ENCODE results near the gene SOX12. TPM values are rescaled to one million over a fixed set of nuclear protein-coding genes. Genes with fewer than 3 reads are reported as not detected.

Gene SOX12
- total RNA-seq, 4 donors from 2014 or later: 1.1 to 4.1 (median 2.0) TPM

DNA sequence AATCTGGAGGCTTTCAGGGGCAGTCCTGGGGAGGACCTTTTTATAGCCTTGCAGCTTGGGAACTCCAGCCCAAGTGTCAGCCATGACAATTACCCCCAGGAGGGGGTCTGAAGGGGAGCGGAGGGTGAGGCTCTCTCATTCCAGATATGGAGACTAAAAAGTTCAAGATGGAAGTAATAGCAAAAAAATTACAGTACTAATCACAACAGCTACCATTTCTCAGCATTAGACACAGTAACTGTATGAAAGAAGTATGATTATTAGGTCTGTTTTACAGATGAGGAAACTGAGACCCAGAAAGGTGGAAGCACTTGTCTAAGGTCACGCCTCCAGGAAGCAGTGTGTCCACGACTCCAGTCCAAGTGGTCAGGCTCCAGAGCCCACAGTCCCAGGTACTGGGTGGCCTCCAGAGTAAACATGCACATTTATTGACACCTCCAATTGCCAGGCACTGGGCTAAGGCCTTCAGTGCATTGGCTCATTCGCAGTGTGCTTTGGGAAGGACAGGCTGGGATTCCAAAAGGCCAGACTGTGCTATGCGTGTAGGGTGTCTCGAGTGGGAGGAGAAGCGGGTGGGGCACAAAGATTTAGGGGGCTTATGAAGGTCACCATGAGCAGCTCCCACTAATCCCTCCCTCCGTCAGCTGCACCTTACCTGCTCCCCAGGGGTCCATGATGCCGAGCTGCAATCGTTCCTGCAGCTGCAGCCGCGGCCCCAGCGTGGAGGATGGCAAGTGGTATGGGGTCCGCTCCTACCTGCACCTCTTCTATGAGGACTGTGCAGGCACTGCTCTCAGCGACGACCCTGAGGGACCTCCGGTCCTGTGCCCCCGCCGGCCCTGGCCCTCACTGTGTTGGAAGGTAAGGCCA, 23.9 kb downstream of the SOX12 start:
- TF ChIP-seq, protein P1, sequence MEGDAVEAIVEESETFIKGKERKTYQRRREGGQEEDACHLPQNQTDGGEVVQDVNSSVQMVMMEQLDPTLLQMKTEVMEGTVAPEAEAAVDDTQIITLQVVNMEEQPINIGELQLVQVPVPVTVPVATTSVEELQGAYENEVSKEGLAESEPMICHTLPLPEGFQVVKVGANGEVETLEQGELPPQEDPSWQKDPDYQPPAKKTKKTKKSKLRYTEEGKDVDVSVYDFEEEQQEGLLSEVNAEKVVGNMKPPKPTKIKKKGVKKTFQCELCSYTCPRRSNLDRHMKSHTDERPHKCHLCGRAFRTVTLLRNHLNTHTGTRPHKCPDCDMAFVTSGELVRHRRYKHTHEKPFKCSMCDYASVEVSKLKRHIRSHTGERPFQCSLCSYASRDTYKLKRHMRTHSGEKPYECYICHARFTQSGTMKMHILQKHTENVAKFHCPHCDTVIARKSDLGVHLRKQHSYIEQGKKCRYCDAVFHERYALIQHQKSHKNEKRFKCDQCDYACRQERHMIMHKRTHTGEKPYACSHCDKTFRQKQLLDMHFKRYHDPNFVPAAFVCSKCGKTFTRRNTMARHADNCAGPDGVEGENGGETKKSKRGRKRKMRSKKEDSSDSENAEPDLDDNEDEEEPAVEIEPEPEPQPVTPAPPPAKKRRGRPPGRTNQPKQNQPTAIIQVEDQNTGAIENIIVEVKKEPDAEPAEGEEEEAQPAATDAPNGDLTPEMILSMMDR (IDR thresholded peaks at IDR 0.05; ENCODE audit: low read depth): no peak

DNA sequence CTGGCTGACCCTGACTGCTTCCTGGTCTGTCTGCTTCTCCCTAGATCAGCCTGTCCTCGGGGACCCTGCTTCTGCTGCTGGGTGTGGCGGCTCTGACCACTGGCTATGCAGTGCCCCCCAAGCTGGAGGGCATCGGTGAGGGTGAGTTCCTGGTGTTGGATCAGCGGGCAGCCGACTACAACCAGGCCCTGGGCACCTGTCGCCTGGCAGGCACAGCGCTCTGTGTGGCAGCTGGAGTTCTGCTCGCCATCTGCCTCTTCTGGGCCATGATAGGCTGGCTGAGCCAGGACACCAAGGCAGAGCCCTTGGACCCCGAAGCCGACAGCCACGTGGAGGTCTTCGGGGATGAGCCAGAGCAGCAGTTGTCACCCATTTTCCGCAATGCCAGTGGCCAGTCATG, 27.8 kb downstream of the SOX12 start:
- TF ChIP-seq, protein P1 (IDR thresholded peaks at IDR 0.05; ENCODE audit: low read depth): no peak

DNA sequence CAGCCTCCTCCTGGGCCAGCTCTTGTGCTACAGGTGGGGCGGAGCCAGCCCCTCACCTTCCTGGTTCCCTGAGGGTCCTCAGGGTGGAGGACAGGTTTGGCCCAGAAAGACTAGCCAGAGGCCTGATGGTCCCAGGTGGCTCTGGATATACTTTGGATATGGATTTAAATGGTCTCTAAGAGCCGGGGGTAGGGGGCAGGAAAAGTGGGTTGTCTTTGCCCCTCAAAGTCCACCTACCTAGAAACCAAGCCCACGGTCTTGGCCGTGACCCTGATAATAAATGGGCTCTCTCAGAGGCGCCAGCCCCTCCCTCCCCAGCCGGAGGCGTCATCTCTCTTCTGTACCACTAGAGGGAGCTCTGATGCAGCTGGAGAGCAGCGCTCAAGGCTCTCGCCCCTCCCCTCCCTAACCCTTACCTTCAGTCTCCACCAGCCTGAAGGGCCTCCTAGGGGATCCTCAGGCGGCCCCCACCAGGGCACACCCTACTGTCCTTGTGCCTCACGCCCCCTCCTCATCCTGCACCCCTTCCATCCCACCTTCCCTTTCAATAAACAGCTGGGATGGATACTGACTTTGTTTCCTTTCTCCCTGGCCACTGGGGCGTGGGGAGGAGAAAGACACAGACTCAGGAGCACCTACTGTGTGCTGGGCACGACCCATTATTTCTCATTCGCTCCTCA, 29.1 kb downstream of the SOX12 start:
- TF ChIP-seq, protein P1 (IDR thresholded peaks at IDR 0.05; ENCODE audit: low read depth): no peak

DNA sequence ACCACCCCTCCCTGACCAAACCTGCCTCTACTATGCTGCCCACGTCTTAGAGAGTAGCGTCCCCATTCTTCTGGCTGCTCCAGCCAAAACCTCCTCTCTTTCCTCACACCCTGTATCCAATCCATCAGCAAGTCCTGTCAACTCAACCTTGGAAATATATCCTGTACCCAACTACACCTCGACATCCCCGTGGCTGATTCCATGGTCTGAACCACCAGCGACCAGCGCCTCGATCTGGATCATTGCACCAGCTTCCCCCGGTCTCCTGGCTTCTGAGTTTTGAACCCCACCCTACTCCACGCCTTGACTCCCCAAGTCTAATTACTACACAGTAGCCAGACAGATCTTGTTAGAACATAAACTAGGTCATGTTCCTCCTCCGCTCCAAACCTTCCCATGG, 31.4 kb downstream of the SOX12 start:
- TF ChIP-seq, protein P1 (IDR thresholded peaks at IDR 0.05; ENCODE audit: low read depth): no peak

DNA sequence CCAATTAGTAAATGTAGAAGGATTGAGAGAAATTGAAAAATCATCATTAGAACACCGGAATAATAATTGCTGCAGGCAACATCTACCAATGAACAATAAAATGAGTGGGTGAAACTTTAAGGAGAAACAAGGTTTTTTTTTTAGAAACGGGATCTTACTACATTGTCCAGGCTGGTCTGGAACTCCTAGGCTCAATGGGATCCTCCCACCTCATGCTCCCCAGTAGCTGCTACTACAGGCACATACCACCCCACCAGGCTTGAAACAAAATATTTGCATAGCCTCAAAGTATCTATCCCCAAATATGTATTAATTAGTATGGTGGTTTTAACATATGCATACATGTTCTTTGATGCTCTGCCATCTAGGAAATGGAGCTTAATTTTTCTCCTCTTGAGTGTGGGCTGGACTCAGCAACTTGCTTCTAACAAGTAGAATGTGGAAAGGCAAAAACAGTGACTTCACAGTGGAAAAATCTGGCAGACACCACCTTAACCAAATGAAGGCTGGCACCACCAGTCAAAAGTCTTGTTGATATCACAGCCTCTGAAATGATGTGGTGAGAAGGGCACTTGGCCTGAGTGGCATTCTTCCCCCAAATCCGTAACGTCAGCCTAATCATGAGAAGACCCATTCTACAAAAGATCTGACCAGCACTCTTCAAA, 33.7 kb downstream of the SOX12 start:
- TF ChIP-seq, protein P1 (IDR thresholded peaks at IDR 0.05; ENCODE audit: low read depth): no peak

DNA sequence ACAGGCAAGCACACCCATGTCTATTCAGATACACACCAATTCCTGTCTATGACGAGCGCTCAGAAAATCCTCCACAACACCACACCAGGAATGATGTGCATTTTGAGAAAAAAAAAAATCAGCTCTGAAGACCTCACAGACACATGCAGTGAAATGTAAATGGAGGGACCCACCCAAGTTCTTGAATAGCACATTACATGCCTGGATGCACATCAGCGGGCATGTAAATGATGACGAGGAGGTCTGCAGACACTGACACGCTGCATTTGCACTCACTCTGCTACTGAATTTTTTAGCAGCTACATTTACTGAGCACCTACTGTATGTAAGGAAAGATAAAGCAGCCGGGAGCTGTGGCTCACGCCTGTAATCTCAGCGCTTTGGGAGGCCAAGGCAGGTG, 36.2 kb downstream of the SOX12 start:
- TF ChIP-seq, protein P1 (IDR thresholded peaks at IDR 0.05; ENCODE audit: low read depth): no peak
